Gastroesophageal sphincter (tissue), 3 donors: ENCODE data around the gene HDLBP.

Source experiments
- EP300 ChIP-seq: sonication (generic); formaldehyde crosslinking; IDR thresholded peaks from one replicate; pipeline ENCODE4 v1.6.1; 2017; ENCODE audit warnings: antibody characterized with exemption, mild to moderate bottlenecking
- POLR2A ChIP-seq, 2 donors: fragments of 450-650 bp; IDR thresholded peaks; one replicate each; pipeline ENCODE4 v1.6.1; 2017; ENCODE audit warnings: antibody characterized with exemption in 2 of 2, mild to moderate bottlenecking in 2 of 2, moderate library complexity in 1 of 2
- POLR2AphosphoS5 ChIP-seq: sonication (generic); formaldehyde crosslinking; IDR thresholded peaks from one replicate; pipeline ENCODE4 v1.6.1; 2017; ENCODE audit warnings: antibody characterized with exemption
- TF ChIP-seq, protein P1 (sequence below), 4 experiments: fragments of 200-600 bp in 2 of 4; fragments of 450-650 bp in 2 of 4; sonication (generic) in 1 of 4; IDR thresholded peaks; one replicate each; pipeline ENCODE4 v1.5.1; 2017 to 2019; ENCODE audit warnings: antibody characterized with exemption in 4 of 4, mild to moderate bottlenecking in 2 of 4, moderate library complexity in 2 of 4

DNA sequence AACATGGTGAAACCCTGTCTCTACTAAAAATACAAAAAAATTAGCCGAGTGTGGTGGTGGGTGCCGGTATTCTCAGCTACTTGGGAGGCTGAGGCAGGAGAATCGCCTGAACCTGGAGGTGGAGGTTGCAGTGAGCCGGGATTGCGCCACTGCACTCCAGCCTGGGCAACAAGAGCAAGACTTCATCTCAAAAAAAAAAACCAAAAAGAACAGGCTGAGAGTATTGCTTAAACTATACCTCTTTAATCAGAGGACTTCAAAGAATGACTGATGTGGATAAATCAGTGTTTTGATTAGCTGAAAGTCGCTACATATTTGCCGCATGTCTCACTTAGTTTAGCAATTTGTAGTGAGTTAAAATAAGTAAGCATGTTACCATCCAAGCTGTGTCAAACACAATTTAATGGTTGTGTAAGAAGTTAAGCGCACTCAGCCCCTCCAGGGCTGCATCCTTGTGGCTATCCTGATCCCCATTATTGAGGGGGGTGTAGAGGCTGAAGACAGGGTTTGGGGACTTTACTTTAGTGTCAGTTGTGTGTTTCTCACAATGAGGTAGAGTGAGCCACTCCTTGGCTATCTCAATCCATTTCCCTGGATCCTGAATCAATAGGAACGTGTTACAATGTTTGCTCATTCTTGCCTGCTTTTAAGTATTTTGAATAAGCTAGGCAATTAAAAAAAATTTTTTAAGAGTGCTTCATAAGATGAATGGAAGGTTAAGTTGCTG, 29.6 kb upstream of the HDLBP start:
- TF ChIP-seq, protein P1, sequence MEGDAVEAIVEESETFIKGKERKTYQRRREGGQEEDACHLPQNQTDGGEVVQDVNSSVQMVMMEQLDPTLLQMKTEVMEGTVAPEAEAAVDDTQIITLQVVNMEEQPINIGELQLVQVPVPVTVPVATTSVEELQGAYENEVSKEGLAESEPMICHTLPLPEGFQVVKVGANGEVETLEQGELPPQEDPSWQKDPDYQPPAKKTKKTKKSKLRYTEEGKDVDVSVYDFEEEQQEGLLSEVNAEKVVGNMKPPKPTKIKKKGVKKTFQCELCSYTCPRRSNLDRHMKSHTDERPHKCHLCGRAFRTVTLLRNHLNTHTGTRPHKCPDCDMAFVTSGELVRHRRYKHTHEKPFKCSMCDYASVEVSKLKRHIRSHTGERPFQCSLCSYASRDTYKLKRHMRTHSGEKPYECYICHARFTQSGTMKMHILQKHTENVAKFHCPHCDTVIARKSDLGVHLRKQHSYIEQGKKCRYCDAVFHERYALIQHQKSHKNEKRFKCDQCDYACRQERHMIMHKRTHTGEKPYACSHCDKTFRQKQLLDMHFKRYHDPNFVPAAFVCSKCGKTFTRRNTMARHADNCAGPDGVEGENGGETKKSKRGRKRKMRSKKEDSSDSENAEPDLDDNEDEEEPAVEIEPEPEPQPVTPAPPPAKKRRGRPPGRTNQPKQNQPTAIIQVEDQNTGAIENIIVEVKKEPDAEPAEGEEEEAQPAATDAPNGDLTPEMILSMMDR (IDR thresholded peaks at IDR 0.05), result no peak
- no peak for TF ChIP-seq EP300
- no peak for TF ChIP-seq POLR2A (IDR thresholded peaks at IDR 0.05)
- TF ChIP-seq POLR2AphosphoS5, result no peak
